ENCODE data around the gene MAT1A. TPM values are rescaled to one million over a fixed set of nuclear protein-coding genes. Genes with fewer than 3 reads are reported as not detected.

The MAT1A gene
- polyA plus RNA-seq, 3 donors = not detected

DNA sequence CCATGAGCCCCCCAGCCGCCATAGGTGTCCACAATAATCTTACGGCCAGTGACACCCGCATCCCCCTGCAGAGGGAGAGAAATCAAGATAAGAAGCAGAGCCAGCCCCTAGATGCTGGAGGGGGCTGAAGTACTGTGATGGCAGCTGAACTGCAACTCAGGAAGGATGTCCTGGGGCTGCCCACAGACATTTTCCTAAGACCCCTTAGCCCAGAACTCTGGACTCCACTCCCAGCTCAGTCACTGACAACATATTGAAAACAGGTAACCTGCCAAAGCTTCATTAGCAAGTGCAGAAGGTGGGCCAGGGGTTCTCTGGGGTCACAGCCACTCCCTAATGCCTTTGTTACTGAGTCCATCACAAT, 14.3 kb downstream of the MAT1A start:
- Mint-ChIP-seq H3K4me1 (peaks cover 2% of the 10 kb centered on the region), H3K27me3 (ENCODE audit: low read depth in 3 of 3) (peaks cover 0 to 7% (median 2%) of the 10 kb centered on the region in 3 donors), H3K9me3 (no peaks in the 10 kb centered on the region), H3K36me3 (no peaks in the 10 kb centered on the region), H3K27ac (no peak overlapping the region), H3K4me3 (no peak overlapping the region)
- no peak overlapping the region for H3K9ac ChIP-seq (ENCODE audit: insufficient read depth, low read length, poor library complexity, severe bottlenecking)
- no peaks in the 10 kb centered on the region for H3K36me3 ChIP-seq (replicated peaks in 1 of 2; ENCODE audit: control insufficient read depth in 1 of 2, insufficient read depth in 2 of 2, low read length in 2 of 2)
- no peak overlapping the region for H3K4me3 ChIP-seq (replicated peaks in 1 of 3; ENCODE audit: low read depth in 2 of 3, low read length in 3 of 3)
- H4K20me1 ChIP-seq (ENCODE audit: insufficient read depth, low read length) = no peaks in the 10 kb centered on the region
- H3K79me2 ChIP-seq (ENCODE audit: insufficient read depth, low read length) = no peaks in the 10 kb centered on the region
- no peaks in the 10 kb centered on the region for H3K9me3 ChIP-seq (replicated peaks in 1 of 2; ENCODE audit: control insufficient read depth in 1 of 2, insufficient read depth in 1 of 2, low read length in 2 of 2)
- H2AFZ ChIP-seq (ENCODE audit: insufficient read depth, low read depth, low read length, poor library complexity, severe bottlenecking) = no peak overlapping the region
- no peaks in the 10 kb centered on the region for H3K4me1 ChIP-seq (ENCODE audit: control insufficient read depth in 1 of 2, insufficient read depth in 2 of 2, low read length in 2 of 2)
- no peak overlapping the region for H3K27ac ChIP-seq (ENCODE audit: low read depth in 1 of 2, low read length in 2 of 2)
- WGBS (ENCODE audit: insufficient coverage) = 94% methylated on average over 2 of the region's 3 CpGs
- no peak overlapping the region for H3K4me2 ChIP-seq (replicated peaks; ENCODE audit: extremely low read depth, low read length, poor library complexity, severe bottlenecking)
- TF ChIP-seq, protein P1, sequence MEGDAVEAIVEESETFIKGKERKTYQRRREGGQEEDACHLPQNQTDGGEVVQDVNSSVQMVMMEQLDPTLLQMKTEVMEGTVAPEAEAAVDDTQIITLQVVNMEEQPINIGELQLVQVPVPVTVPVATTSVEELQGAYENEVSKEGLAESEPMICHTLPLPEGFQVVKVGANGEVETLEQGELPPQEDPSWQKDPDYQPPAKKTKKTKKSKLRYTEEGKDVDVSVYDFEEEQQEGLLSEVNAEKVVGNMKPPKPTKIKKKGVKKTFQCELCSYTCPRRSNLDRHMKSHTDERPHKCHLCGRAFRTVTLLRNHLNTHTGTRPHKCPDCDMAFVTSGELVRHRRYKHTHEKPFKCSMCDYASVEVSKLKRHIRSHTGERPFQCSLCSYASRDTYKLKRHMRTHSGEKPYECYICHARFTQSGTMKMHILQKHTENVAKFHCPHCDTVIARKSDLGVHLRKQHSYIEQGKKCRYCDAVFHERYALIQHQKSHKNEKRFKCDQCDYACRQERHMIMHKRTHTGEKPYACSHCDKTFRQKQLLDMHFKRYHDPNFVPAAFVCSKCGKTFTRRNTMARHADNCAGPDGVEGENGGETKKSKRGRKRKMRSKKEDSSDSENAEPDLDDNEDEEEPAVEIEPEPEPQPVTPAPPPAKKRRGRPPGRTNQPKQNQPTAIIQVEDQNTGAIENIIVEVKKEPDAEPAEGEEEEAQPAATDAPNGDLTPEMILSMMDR (IDR thresholded peaks at IDR 0.05) = no peak
- intact Hi-C loops (cut with micrococcal nuclease) = no loop called here
- DNase-seq = no peak
- H3K27me3 ChIP-seq (ENCODE audit: control insufficient read depth in 2 of 2, insufficient read depth in 2 of 2, low read length in 2 of 2) = no peaks in the 10 kb centered on the region

GRCh38 chr10:80274396-80275134, 14.9 kb downstream of the MAT1A start:
- Histone ChIP-seq H2AFZ (ENCODE audit: insufficient read depth, low read depth, low read length, poor library complexity, severe bottlenecking) (no peak overlapping the region), H4K20me1 (ENCODE audit: insufficient read depth, low read length) (no peaks in the 10 kb centered on the region), H3K9me3 (replicated peaks in 1 of 2; ENCODE audit: control insufficient read depth in 1 of 2, insufficient read depth in 1 of 2, low read length in 2 of 2) (no peaks in the 10 kb centered on the region), H3K79me2 (ENCODE audit: insufficient read depth, low read length) (no peaks in the 10 kb centered on the region), H3K27ac (ENCODE audit: low read depth in 1 of 2, low read length in 2 of 2) (no peak overlapping the region), H3K4me2 (replicated peaks; ENCODE audit: extremely low read depth, low read length, poor library complexity, severe bottlenecking) (no peak overlapping the region), H3K4me3 (replicated peaks in 1 of 3; ENCODE audit: low read depth in 2 of 3, low read length in 3 of 3) (no peak overlapping the region), H3K9ac (ENCODE audit: insufficient read depth, low read length, poor library complexity, severe bottlenecking) (no peak overlapping the region), H3K27me3 (ENCODE audit: control insufficient read depth in 2 of 2, insufficient read depth in 2 of 2, low read length in 2 of 2) (no peaks in the 10 kb centered on the region), H3K4me1 (ENCODE audit: control insufficient read depth in 1 of 2, insufficient read depth in 2 of 2, low read length in 2 of 2) (no peaks in the 10 kb centered on the region), H3K36me3 (replicated peaks in 1 of 2; ENCODE audit: control insufficient read depth in 1 of 2, insufficient read depth in 2 of 2, low read length in 2 of 2) (no peaks in the 10 kb centered on the region)
- peak overlapping the region in 1 of 7 donors; percentile 68 for H3K27ac Mint-ChIP-seq
- H3K9me3 Mint-ChIP-seq = no peaks in the 10 kb centered on the region
- peaks cover 2% of the 10 kb centered on the region for H3K4me1 Mint-ChIP-seq
- no peak for DNase-seq
- H3K4me3 Mint-ChIP-seq = no peak overlapping the region
- peaks cover 0 to 7% (median 2%) of the 10 kb centered on the region in 3 donors for H3K27me3 Mint-ChIP-seq (ENCODE audit: low read depth in 3 of 3)
- intact Hi-C loops (cut with micrococcal nuclease) = no loop called here
- TF ChIP-seq, protein P1 (IDR thresholded peaks at IDR 0.05) = no peak
- WGBS (ENCODE audit: insufficient coverage) = 89% methylated on average over 15 of the region's 18 CpGs
- H3K36me3 Mint-ChIP-seq = no peaks in the 10 kb centered on the region

Data from CD14-positive monocyte (primary cell).